Measurements from ENCODE around the gene NIFK. TPM values are rescaled to one million over a fixed set of nuclear protein-coding genes. Genes with fewer than 3 reads are reported as not detected.
"Not testable (repeated sequence)": the region's sequence is repeated elsewhere in the genome, so short reads cannot be mapped to it uniquely, and the experiment has no call there.

NIFK gene
- total RNA-seq, 1 donor from 2014 or later, result 55.0 TPM

DNA sequence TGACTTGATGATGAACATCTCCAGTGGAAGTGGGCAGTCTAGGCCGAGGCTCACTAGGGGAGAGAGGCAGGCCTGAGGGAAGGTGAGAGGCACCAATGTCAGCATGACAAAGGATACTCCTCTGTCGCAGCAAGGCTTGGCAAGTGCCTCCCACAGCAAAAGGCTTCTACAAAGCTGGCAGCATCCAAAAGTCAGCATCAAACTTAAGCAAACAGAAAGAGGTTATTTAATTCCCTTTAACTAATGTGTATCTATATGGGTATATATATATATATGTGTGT, 41.6 kb downstream of the NIFK start:
- DNase-seq (ENCODE audit: low read depth), result no peak

DNA sequence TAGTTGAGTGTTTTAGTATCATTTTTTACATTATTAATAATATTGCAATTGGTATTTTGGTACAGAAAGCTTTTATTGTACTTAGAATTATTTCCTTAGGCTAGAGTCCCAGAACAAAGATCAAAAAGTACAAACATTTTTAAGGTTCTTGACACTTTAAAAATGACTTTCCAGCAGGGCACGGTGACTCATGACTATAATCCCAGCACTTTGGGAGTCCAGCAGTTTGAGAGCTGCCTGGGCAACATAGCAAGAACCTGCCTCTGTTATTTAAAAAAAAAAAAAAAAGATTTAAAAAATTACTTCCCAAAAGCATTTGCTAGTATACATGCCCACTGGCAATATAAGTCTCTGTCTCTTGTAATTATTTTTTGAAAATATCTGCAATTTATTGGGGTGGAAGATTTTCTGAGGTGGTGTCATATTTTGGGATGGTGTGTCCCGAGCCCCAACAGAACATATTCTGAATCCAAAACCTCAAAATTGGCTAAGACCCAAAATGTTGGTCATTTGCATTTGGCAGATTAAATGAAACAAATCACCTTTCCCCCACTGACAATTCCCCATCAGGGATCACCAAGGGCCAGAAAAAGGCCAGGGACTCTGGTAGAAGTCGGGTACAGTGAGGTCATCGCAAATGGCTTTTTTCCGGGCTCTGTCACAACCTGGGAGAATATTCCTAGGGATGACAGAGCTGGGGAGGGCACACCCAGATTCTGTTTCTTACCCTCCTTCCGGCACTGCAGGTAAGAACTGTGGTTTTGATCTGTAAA, 42.1 kb downstream of the NIFK start:
- peak; percentile 65 for DNase-seq (ENCODE audit: low read depth)

DNA sequence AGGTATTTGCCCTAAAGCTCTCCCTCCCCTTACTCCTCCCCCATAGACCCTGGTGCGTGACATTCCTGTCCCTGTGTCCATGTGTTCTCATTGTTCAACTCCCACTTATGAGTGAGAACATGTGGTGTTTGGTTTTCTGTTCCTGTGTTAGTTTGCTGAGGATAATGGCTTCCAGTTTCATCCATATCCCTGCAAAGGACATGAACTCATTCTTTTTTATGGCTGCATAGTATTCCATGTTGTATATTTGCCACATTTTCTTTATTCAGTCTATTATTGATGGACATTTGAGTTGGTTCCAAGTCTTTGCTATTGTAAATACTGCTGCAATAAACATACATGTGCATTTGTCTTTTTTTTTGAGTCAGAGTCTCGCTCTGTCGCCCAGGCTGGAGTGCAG, 46.1 kb downstream of the NIFK start:
- DNase-seq (ENCODE audit: low read depth), result not testable (repeated sequence)

- DNase-seq (ENCODE audit: low read depth), result no peak
Measured at GRCh38 chr2:121690095-121690494, 46.6 kb downstream of the NIFK start.

- DNase-seq (ENCODE audit: low read depth), result peak; percentile 41
Measured at GRCh38 chr2:121689356-121689755, 47.3 kb downstream of the NIFK start.

- no peak for DNase-seq (ENCODE audit: low read depth)
Measured at GRCh38 chr2:121688820-121689219, 47.9 kb downstream of the NIFK start.

GRCh38 chr2:121686902-121687301, 49.8 kb downstream of the NIFK start:
- DNase-seq (ENCODE audit: low read depth), result no peak

- no peak for DNase-seq (ENCODE audit: low read depth)
Measured at GRCh38 chr2:121686218-121686617, 50.5 kb downstream of the NIFK start.

DNA sequence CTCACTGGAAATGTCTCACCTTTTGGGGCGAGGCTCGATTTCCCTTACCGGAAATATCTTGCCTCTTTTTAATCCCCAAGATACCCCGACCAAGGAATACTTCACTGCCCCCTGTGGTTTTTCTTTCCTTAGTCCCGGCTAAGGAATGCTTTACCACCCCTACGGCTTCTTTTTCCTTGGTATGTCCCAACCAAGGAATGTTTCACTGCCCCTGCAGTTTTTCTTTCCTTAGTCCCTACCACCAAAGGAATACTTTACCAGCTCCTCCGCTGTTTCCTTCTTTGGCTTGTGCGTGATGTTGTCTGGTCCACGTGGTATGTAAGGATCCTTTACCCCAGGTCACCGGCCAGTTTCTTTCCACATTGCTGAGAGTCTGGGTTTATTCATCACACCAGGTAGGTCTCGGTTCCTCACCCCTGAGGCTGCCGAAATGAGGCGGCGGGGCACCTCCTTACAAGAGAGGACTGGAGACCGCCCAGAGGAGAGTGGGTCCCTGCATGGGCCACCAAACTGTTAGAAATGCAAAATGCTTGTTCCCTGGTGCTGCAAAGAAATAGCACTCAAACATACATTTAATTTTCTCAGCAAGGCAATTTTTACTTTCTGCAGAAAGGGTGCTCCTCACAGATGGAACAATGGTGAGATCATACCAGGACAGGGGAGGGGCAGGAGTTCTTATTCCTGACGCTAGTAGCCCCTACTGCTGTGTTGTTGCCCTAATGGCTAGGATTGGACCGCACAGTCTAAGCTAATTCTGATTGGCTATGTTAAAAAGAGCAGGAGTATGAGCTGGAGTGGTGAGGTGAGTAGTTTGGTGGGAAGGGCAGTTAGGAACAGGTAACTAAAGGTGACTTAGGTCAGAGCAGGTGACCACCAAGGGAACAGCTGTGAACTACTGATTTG, 54.0 kb downstream of the NIFK start:
- DNase-seq (ENCODE audit: low read depth), result no peak

DNA sequence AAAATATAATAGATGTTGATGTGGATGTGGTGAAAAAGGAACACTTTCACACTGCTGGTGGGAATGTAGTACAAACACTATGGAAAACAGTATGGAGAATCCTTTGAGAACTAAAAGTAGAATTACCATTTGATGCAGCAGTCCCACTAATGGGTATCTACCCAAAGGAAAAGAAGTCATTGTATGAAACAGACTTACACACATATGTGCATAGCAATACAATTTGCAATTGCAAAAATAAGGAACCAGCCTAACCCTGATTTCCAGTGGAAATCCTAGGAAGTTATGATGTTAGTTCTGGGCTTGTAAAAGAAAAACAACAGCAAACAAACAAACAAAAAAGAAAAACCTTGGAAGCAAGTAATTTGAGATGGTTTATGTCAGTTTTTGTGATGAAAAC, 58.8 kb downstream of the NIFK start:
- no peak for DNase-seq (ENCODE audit: low read depth)

Other genes starting within 250 kb of the NIFK start
- gene RNU4ATAC, start 206.0 kb downstream of the NIFK start, total RNA-seq, result not detected in 2 replicates
- gene CLASP1, start 87.4 kb downstream of the NIFK start, total RNA-seq, result 42.4 and 43.9 TPM in 2 replicates
- 46.4 and 47.2 TPM in 2 replicates for gene TSN, start 18.8 kb upstream of the NIFK start, total RNA-seq

Data from myocyte (in vitro differentiated cells).